Gastroesophageal sphincter (tissue), 4 donors: ENCODE data around the gene NAT9. TPM values are rescaled to one million over a fixed set of nuclear protein-coding genes. Genes with fewer than 3 reads are reported as not detected.

Experiments used
- ATAC-seq: fragments of 150-250 bp; one replicate; pipeline ENCODE4 v1.9.1; 2016; ENCODE audit warnings: mild to moderate bottlenecking, moderate library complexity
- H3K27ac ChIP-seq, 4 donors: fragments of 200-600 bp; sonication (generic) in 3 of 4; 1 replicate in 3 of 4; 2 replicates in 1 of 4; pipeline ENCODE4 v1.5.1; 2016 to 2019
- H3K27me3 ChIP-seq: fragments of 200-600 bp; sonication (generic); one replicate; pipeline ENCODE4 v1.5.1; 2019
- H3K36me3 ChIP-seq, 2 donors: fragments of 200-600 bp; sonication (generic); one replicate each; pipeline ENCODE4 v1.5.1; 2019; ENCODE audit warnings: control low read depth in 1 of 2
- H3K4me1 ChIP-seq, 3 donors: fragments of 200-600 bp; sonication (generic); 1 replicate in 2 of 3; 2 replicates in 1 of 3; pipeline ENCODE4 v1.5.1; 2016 to 2019; ENCODE audit warnings: control low read depth in 2 of 3
- H3K4me3 ChIP-seq, 2 donors: fragments of 200-600 bp; sonication (generic); one replicate each; pipeline ENCODE4 v1.5.1; 2019; ENCODE audit warnings: mild to moderate bottlenecking in 1 of 2, moderate library complexity in 1 of 2
- H3K9me3 ChIP-seq, 3 donors: fragments of 200-600 bp; sonication (generic); one replicate each; pipeline ENCODE4 v1.5.1; 2017 to 2019; ENCODE audit warnings: control low read depth in 2 of 3
- CTCF ChIP-seq, 4 experiments: fragments of 200-600 bp in 2 of 4; fragments of 450-650 bp in 2 of 4; sonication (generic) in 1 of 4; IDR thresholded peaks; one replicate each; pipeline ENCODE4 v1.5.1; 2017 to 2019; ENCODE audit warnings: antibody characterized with exemption in 4 of 4, mild to moderate bottlenecking in 2 of 4, moderate library complexity in 2 of 4
- EP300 ChIP-seq: sonication (generic); formaldehyde crosslinking; IDR thresholded peaks from one replicate; pipeline ENCODE4 v1.6.1; 2017; ENCODE audit warnings: antibody characterized with exemption, mild to moderate bottlenecking
- POLR2A ChIP-seq, 2 donors: fragments of 450-650 bp; IDR thresholded peaks; one replicate each; pipeline ENCODE4 v1.6.1; 2017; ENCODE audit warnings: antibody characterized with exemption in 2 of 2, mild to moderate bottlenecking in 2 of 2, moderate library complexity in 1 of 2
- POLR2AphosphoS5 ChIP-seq: sonication (generic); formaldehyde crosslinking; IDR thresholded peaks from one replicate; pipeline ENCODE4 v1.6.1; 2017; ENCODE audit warnings: antibody characterized with exemption
- WGBS, 2 donors: methylation state at CpG; one replicate each; pipeline ENCODE4 v1.1.5; 2018; ENCODE audit warnings: low coverage in 1 of 2; 5-methylcytosine and 5-hydroxymethylcytosine counted together
- total RNA-seq, 4 donors: library from RNA; depleted of rRNA; stranded (reverse); fragments of >200 nt; gene quantifications; one replicate each; pipeline ENCODE4 v1.1.0, GENCODE V29; 2016

NAT9 gene
- total RNA-seq, 4 donors from 2014 or later, result 21.7 to 34.7 (median 26.3) TPM

- H3K36me3 ChIP-seq, result peaks cover 0 to 63% of the 10 kb centered on the region in 2 donors
- H3K4me1 ChIP-seq, result peaks cover 0 to 7% (median 0%) of the 10 kb centered on the region in 3 donors
- 80 to 82% methylated on average over 13 to 15 of the region's 16 CpGs for WGBS, 2 donors
- no peak overlapping the region for H3K27ac ChIP-seq
- no peak overlapping the region for H3K4me3 ChIP-seq
- ATAC-seq, result peak; percentile 56
- H3K9me3 ChIP-seq, result no peaks in the 10 kb centered on the region
- no peaks in the 10 kb centered on the region for H3K27me3 ChIP-seq
- TF ChIP-seq POLR2AphosphoS5 (no peak), EP300 (no peak), POLR2A (IDR thresholded peaks at IDR 0.05) (no peak)
These were observed 10.4 kb upstream of the NAT9 start for GRCh38 chr17:74786431-74787055.

DNA sequence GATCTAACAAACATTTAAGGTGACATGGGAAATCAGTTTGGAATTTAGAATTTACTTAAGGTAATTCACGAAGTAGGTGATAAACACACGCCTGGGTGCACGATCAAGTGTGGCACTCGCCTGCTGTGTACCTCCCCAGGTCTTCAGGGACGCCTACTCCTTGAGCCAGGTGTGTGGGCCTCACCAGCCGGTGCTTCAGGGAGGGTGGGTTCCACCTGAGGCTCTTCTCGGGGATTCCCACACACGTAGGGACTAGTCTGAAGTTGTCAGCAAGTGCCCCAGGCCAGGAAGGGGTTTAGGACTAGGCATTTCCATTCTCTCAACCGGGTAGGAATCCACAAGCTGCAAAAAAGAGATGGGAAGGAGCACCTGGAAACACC is 9.8 kb upstream of the NAT9 start:
- WGBS, 2 donors, result 60 to 87% methylated on average over 1 to 7 of the region's 9 CpGs
- Histone ChIP-seq H3K4me1 (peaks cover 0 to 1% (median 0%) of the 10 kb centered on the region in 3 donors), H3K36me3 (peaks cover 0 to 66% of the 10 kb centered on the region in 2 donors), H3K27me3 (no peaks in the 10 kb centered on the region), H3K9me3 (no peaks in the 10 kb centered on the region), H3K4me3 (no peak overlapping the region), H3K27ac (no peak overlapping the region)
- TF ChIP-seq POLR2AphosphoS5 (no peak), EP300 (no peak), POLR2A (IDR thresholded peaks at IDR 0.05) (no peak), CTCF (IDR thresholded peaks at IDR 0.05) (no peak)
- no peak for ATAC-seq

DNA sequence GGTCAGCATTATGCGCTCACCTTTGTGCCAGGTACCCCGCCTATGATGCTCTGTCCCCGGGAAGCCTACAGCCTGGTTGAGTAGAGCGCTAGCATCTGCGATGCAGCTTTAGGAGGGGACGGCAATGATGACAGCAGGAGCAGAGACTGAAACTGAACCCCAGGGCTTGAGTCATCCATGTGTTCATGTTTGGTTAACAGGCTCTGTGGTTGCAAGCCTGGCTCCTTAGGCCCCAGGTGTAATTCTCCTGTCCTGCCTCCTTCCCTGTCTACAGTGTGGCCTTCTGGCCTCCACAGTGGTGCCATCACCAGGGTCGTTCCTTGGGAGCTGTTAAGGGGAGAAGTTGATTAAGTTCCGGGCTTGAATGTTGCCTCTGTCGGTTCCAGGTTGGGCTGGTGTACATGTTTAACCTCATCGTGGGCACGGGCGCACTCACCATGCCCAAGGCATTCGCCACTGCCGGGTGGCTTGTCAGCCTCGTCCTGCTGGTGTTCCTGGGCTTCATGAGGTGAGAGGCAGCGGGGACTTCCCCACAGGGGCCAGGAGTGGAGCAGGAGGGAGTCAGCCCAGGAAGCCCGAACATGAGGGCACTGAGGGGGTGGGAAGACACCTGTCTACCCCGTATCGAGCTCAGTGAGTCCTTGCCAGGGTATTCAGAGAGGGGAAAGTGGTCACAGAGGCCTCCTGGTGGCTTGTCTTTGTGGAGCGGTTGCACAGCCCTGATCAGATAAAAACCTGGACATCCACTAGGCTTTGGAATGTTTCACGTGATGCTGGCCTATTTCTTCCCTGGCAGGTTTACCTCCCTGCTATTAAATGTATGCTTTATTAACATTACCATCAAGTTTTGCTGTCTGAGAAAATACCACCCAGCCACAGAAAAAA is 9.2 kb upstream of the NAT9 start:
- no peaks in the 10 kb centered on the region for H3K27me3 ChIP-seq
- no peaks in the 10 kb centered on the region for H3K4me1 ChIP-seq
- no peaks in the 10 kb centered on the region for H3K9me3 ChIP-seq
- H3K27ac ChIP-seq, result no peak overlapping the region
- ATAC-seq, result no peak
- H3K4me3 ChIP-seq, result no peak overlapping the region
- TF ChIP-seq EP300 (no peak), CTCF (IDR thresholded peaks at IDR 0.05) (no peak), POLR2A (IDR thresholded peaks at IDR 0.05) (no peak), POLR2AphosphoS5 (no peak)
- peaks cover 0 to 66% of the 10 kb centered on the region in 2 donors for H3K36me3 ChIP-seq
- whole genome bisulfite sequencing, 2 donors, result 83 to 100% methylated on average over 1 to 6 of the region's 21 CpGs

- H3K4me3 ChIP-seq, result no peak overlapping the region
- TF ChIP-seq CTCF (IDR thresholded peaks at IDR 0.05), result no peak
- no peak for TF ChIP-seq POLR2AphosphoS5
- no peak for TF ChIP-seq EP300
- no peak for TF ChIP-seq POLR2A (IDR thresholded peaks at IDR 0.05)
- no peak for ATAC-seq
- no peaks in the 10 kb centered on the region for H3K4me1 ChIP-seq
- WGBS, 2 donors, result 73 to 80% methylated on average over 4 to 5 of the region's 5 CpGs
- H3K36me3 ChIP-seq, result peaks cover 0 to 69% of the 10 kb centered on the region in 2 donors
- no peak overlapping the region for H3K27ac ChIP-seq
- no peaks in the 10 kb centered on the region for H3K9me3 ChIP-seq
- no peaks in the 10 kb centered on the region for H3K27me3 ChIP-seq
These were observed 8.1 kb upstream of the NAT9 start for GRCh38 chr17:74784125-74784810.

DNA sequence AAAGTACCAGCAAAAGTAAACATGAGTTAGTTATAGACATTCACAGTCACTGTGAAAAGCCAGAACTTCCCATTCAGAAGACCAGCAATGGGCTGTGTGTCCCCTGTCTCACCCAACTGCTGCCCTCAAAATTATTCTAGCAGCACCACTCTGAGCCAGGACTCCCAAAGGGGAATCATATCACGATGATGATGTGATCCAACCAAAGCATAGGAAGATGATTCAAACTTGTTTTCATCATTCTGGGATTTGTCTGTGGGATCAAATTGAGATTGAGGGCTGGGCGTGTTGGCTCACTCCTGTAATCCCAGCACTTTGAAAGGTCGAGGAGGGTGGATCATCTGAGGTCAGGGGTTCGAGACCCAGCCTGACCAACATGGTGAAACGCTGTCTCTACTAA is 6.4 kb upstream of the NAT9 start:
- no peak for ATAC-seq

More for the DNA sequence above, 6.4 kb upstream of the NAT9 start:
- TF ChIP-seq POLR2A (IDR thresholded peaks at IDR 0.05) (no peak), CTCF (IDR thresholded peaks at IDR 0.05) (no peak), POLR2AphosphoS5 (no peak), EP300 (no peak)
- H3K4me1 ChIP-seq, result peaks cover 0 to 2% (median 0%) of the 10 kb centered on the region in 3 donors
- H3K4me3 ChIP-seq, result no peak overlapping the region
- WGBS, 2 donors, result 82 to 100% methylated on average over 2 to 3 of the region's 5 CpGs
- peaks cover 0 to 58% of the 10 kb centered on the region in 2 donors for H3K36me3 ChIP-seq
- H3K27me3 ChIP-seq, result no peaks in the 10 kb centered on the region
- no peaks in the 10 kb centered on the region for H3K9me3 ChIP-seq
- no peak overlapping the region for H3K27ac ChIP-seq
